ENCODE measurements around the gene CCNG2.

The CCNG2 gene

GRCh38 chr4:77143091-77143490, 13.9 kb upstream of the CCNG2 start:
- H3K36me3 ChIP-seq (ENCODE audit: low read length) = no peaks in the 10 kb centered on the region
- H3K9me2 ChIP-seq (replicated peaks; ENCODE audit: insufficient read depth, low read length) = no peaks in the 10 kb centered on the region
- H4K20me1 ChIP-seq (ENCODE audit: low read depth, low read length) = no peaks in the 10 kb centered on the region
- H3K27ac ChIP-seq (ENCODE audit: low read depth, low read length) = no peak overlapping the region
- no peak overlapping the region for H3K9ac ChIP-seq (ENCODE audit: low read length)
- H3K9me3 ChIP-seq (ENCODE audit: insufficient read depth, low read length) = no peaks in the 10 kb centered on the region
- TF ChIP-seq CTCF (IDR thresholded peaks at IDR 0.05; ENCODE audit: insufficient read depth, low read length, poor library complexity, severe bottlenecking) = no peak
- no peak for TF ChIP-seq EZH2phosphoT487 (conservative IDR thresholded peaks at IDR 0.05; ENCODE audit: low read length)
- H3K4me2 ChIP-seq (ENCODE audit: low read depth, low read length, poor library complexity, severe bottlenecking) = no peak overlapping the region
- H2AFZ ChIP-seq (ENCODE audit: low read depth, low read length, severe bottlenecking) = no peak overlapping the region
- H3K79me2 ChIP-seq (ENCODE audit: insufficient read depth, low read length) = no peaks in the 10 kb centered on the region
- H3K27me3 ChIP-seq (ENCODE audit: low read length) = no peaks in the 10 kb centered on the region
- no peak overlapping the region for H3K4me3 ChIP-seq (ENCODE audit: insufficient read depth, low read length, poor library complexity, severe bottlenecking)
- H3F3A ChIP-seq (ENCODE audit: insufficient read depth) = no peaks in the 10 kb centered on the region

GRCh38 chr4:77145842-77146185, 11.2 kb upstream of the CCNG2 start:
- Histone ChIP-seq H3K79me2 (ENCODE audit: insufficient read depth, low read length) (no peaks in the 10 kb centered on the region), H2AFZ (ENCODE audit: low read depth, low read length, severe bottlenecking) (peak overlapping the region; percentile 97), H4K20me1 (ENCODE audit: low read depth, low read length) (no peaks in the 10 kb centered on the region), H3F3A (ENCODE audit: insufficient read depth) (no peaks in the 10 kb centered on the region), H3K27me3 (ENCODE audit: low read length) (no peaks in the 10 kb centered on the region), H3K27ac (ENCODE audit: low read depth, low read length) (peak overlapping the region; percentile 65), H3K36me3 (ENCODE audit: low read length) (no peaks in the 10 kb centered on the region), H3K4me2 (ENCODE audit: low read depth, low read length, poor library complexity, severe bottlenecking) (peak overlapping the region; percentile 46), H3K4me3 (ENCODE audit: insufficient read depth, low read length, poor library complexity, severe bottlenecking) (no peak overlapping the region), H3K9me2 (replicated peaks; ENCODE audit: insufficient read depth, low read length) (no peaks in the 10 kb centered on the region), H3K9me3 (ENCODE audit: insufficient read depth, low read length) (no peaks in the 10 kb centered on the region), H3K9ac (ENCODE audit: low read length) (peak overlapping the region; percentile 41)
- no peak for TF ChIP-seq EZH2phosphoT487 (conservative IDR thresholded peaks at IDR 0.05; ENCODE audit: low read length)
- TF ChIP-seq CTCF (IDR thresholded peaks at IDR 0.05; ENCODE audit: insufficient read depth, low read length, poor library complexity, severe bottlenecking) = no peak

- peak overlapping the region; percentile 41 for H3K9ac ChIP-seq (ENCODE audit: low read length)
- no peaks in the 10 kb centered on the region for H4K20me1 ChIP-seq (ENCODE audit: low read depth, low read length)
- H3K9me3 ChIP-seq (ENCODE audit: insufficient read depth, low read length) = no peaks in the 10 kb centered on the region
- no peaks in the 10 kb centered on the region for H3K36me3 ChIP-seq (ENCODE audit: low read length)
- no peaks in the 10 kb centered on the region for H3K27me3 ChIP-seq (ENCODE audit: low read length)
- H3F3A ChIP-seq (ENCODE audit: insufficient read depth) = peaks cover 3% of the 10 kb centered on the region; the same call in 1 of the 2 replicates
- TF ChIP-seq CTCF (IDR thresholded peaks at IDR 0.05; ENCODE audit: insufficient read depth, low read length, poor library complexity, severe bottlenecking) = no peak
- TF ChIP-seq EZH2phosphoT487 (conservative IDR thresholded peaks at IDR 0.05; ENCODE audit: low read length) = no peak
- H3K9me2 ChIP-seq (replicated peaks; ENCODE audit: insufficient read depth, low read length) = no peaks in the 10 kb centered on the region
- no peak overlapping the region for H3K4me3 ChIP-seq (ENCODE audit: insufficient read depth, low read length, poor library complexity, severe bottlenecking)
- peak overlapping the region; percentile 97 for H2AFZ ChIP-seq (ENCODE audit: low read depth, low read length, severe bottlenecking)
- H3K79me2 ChIP-seq (ENCODE audit: insufficient read depth, low read length) = no peaks in the 10 kb centered on the region
- peak overlapping the region; percentile 46 for H3K4me2 ChIP-seq (ENCODE audit: low read depth, low read length, poor library complexity, severe bottlenecking)
- peak overlapping the region; percentile 65 for H3K27ac ChIP-seq (ENCODE audit: low read depth, low read length)
Measured at GRCh38 chr4:77146186-77147078, 10.6 kb upstream of the CCNG2 start.
